Ishikawa (cell line): ENCODE data around the gene ARHGEF17.

Source experiments
- EGR1 ChIP-seq: IDR thresholded peaks from 2 replicates; pipeline ENCODE4 v1.6.1; 2012
- FOXM1 ChIP-seq: IDR thresholded peaks from 2 replicates; pipeline ENCODE4 v1.6.1; 2012; ENCODE audit warnings: low read depth, borderline replicate concordance
- MAX ChIP-seq: IDR thresholded peaks from 2 replicates; pipeline ENCODE4 v1.6.1; 2012
- RAD21 ChIP-seq: IDR thresholded peaks from 2 replicates; pipeline ENCODE4 v1.6.1; 2012; ENCODE audit warnings: low read depth
- REST ChIP-seq: IDR thresholded peaks from 2 replicates; pipeline ENCODE4 v1.6.1; 2012; ENCODE audit warnings: low read depth, mild to moderate bottlenecking

The ARHGEF17 gene

GRCh38 chr11:73416786-73417185, 108.7 kb downstream of the ARHGEF17 start:
- TF ChIP-seq RAD21 (no peak), EGR1 (no peak), REST (no peak), FOXM1 (no peak), MAX (no peak)
